ENCODE measurements around the gene OSBPL10.

DNA sequence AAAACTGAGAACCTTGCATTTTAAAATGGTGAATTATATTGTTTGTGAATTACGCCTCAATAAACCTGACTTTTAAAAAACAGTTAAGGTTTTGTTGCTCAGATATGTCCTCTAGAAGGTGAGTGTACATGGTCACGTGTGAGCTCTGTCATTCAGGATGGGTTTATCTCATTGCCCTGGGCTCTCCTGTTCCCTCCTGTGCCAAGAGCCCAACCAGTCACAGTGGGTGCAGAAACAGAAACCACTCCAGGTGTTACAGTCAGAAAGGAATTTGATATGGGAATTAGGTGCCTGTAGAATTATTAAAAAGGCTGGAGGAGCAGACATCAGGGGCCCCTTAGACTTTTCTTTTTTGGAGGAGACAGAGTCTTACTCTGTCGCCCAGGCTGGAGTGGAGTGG, 252.0 kb downstream of the OSBPL10 start:
- no peak for TF ChIP-seq CTCF (IDR thresholded peaks at IDR 0.05)
- no peak for TF ChIP-seq EZH2 (IDR thresholded peaks at IDR 0.05; ENCODE audit: borderline replicate concordance, insufficient read depth, low read depth, low read length, poor library complexity, severe bottlenecking)

Data from B cell (primary cell).